Hepatocyte (in vitro differentiated cells): ENCODE measurements around the gene NPTX1.

Experiments used
- CTCF ChIP-seq: fragments of 200-600 bp; sonication (generic); IDR thresholded peaks from 2 replicates; pipeline ENCODE4 v1.5.1; 2016; ENCODE audit warnings: antibody characterized with exemption, mild to moderate bottlenecking; ENCODE audit not compliant: poor library complexity
- EZH2phosphoT487 ChIP-seq: fragments of 200-600 bp; sonication (generic); IDR thresholded peaks from one replicate; pipeline ENCODE4 v1.6.1; 2018; ENCODE audit warnings: antibody characterized with exemption, mild to moderate bottlenecking, low read depth, moderate library complexity; ENCODE audit not compliant: unreplicated experiment, severe bottlenecking

DNA sequence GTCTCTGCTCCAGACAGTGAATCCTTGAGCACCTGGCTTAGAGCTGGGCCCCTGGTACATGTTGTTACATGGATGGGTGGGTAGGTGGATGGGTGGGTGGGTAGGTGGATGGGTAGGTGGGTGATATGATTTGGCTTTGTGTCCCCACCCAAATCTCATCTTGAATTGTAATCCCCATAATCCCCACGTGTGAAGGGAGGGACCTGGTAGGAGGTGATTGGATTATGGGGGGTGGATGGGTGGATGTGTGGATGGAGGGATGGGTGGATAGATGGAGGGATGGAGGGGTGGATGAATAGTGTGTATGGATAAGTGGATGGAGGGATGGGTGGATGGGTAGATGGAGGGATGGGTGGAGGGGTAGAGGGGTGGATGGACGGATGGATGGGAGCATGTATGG is 26.6 kb upstream of the NPTX1 start:
- TF ChIP-seq EZH2phosphoT487, result no peak
- TF ChIP-seq CTCF, result no peak
